GM21390 (cell line): ENCODE results near the gene COL9A3.

Source experiments
- ATAC-seq: cut with Tn5 transposase; IDR thresholded peaks from one replicate; pipeline ENCODE4 v1.9.1; 2021; ENCODE audit not compliant: unreplicated experiment

Gene COL9A3

DNA sequence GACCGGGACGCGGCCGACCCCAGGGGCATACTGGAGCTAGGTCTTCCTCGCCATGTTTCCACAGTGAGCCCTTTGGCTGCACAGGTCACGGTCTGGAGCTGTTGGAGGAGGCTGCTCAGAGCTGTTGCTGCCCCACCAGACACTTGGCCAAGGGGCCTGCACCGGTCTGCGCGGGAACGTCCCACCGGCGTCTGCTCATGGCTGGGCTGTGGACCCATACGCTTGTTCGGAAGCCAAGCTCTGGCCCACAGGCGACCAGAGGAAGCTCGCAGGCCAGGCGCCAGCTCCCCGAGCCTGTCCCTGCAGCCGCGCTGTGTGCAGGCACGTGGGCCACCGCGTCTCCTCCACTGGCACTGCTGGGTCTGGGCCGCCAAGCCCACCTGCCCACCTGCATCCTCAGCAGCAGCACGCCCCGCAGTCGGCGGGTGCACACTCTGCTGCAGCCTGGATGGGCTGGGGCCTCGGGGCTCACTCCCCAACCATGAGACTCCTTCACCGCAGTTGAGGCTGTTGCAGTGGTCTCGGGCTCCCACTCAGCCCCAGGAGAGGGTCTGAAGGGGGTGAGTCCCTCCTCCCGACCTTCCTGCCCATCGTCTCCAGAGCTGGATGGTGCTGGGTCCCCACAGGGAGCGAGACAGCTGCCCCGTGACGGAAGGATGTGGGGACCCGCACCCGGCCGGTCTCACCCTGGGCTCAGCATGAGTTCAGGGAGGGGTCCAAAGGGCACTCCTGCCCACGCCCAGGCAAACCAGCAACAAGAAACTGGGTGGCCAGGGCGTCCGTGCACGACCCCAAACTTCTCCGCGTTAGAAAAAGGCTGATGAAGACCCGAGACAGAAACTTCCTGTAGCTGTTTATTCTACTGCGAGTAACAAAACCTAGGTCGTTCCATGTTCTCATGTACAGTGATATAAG is 60.3 kb downstream of the COL9A3 start:
- no peak for ATAC-seq

DNA sequence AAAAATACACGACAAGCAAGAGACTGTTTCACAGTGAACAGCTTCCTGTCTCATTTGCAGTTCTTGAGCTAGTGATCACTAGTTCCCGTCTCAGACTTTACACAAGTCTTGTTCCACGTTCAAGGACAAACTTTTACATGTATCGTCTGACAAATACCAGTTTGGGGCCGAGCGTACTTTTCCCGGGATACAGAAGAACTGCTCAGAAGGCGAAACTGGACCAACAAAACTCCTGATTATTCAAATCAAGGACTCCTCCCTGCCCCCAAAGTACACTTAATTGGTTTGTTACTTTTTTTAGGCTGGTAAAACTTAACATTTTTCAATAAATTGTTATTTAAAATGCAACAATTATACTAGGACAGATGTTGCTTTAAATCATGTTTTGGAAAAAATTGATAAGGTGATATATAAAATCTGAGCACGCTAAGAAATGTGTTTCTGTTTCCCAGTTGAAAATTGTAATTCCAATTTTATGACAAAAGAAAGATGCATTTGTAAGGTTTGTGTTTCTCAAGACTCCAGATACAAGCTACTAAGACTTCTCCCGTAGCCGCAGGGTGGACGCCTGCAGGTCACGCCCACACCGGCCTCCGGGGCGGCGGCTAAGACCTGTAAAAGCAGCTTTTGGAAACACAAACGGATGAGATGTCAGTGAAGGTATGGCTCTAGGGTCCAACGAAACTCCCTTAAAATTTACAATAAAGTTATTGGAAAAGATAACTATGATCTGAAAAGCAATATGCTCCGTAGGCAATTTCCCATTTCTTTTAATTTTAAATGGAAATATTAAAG is 61.6 kb downstream of the COL9A3 start:
- no peak for ATAC-seq

DNA sequence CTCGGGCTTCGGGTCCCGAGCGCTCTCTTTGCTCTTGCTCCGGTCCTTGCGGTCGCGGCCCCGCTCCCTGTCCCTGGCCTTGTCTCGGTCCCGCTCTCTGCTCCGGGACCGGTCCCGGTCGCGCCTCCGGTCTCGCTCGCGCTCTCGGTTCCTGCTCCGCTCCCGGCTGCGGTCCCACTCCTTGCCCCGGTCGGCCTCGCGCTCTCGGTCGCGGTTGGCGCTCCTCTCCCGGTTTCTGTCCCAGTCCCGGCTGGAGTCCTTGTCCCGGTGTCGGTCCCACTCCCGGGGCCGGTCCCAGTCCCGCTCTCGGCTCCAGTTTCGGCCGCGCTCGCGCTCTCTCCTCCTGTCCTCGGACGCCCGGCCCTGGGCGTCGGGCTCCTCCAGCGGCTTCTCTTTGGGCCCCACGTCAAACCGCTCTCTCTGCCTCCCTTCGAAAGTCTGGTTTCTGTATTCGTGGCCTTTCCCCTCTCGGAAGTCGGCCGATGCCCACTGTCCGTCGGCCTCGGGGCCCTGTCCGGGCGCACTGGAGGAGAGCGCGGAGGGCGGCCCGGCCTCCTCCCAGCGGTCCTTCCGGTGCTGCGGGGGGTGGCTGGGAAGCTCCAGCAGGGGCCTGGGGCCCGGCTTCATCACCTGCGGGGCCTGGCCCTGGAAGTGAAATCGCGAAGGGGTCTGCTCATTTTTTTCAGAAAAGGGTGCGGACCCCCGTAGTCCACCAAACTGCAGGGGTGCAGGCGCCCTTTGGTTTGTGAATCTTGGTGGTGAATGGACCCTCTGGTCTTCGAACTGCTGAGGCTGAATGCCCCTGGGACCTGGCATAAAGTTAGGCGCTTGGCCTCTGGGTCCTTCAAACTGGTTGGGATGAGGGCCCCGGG is 62.7 kb downstream of the COL9A3 start:
- no peak for ATAC-seq

DNA sequence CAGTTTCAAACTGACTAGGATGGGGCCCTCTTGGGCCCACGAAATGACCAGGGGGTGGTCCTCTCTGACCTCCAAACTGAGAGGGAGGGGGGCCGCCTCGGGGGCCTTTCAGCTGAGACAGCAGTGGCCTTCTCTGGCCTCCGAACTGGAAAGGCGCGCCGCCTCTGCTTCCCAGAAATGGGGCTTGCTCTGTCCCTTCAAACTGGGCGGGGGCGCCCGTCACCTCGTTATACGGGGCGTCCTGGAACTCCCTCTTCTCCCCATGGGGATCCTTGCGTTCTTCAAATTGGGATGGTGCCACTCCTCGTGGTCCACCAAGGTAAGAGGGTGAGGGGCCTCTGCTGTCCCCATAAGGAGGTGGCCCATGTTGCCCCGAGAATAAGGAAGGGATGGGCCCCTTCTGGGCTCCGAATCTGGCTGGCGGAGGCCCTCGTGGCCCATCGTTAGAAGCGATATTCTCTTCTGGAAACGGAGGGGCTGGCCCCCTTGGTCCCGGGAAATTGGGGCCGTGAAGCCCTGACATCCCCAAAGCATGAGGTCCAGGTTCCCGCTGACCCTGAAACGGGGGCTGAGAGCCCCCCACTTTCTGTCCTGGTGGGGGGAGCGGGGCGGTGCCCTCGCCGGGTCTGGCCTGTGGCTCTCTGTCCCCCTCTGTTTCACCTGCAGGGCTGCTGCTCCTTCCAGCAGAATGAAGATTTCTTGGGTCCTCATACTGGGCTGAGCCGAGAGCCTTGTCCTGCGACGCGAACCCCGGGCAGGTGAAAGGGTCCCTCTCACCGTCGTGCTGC is 63.5 kb downstream of the COL9A3 start:
- no peak for ATAC-seq

DNA sequence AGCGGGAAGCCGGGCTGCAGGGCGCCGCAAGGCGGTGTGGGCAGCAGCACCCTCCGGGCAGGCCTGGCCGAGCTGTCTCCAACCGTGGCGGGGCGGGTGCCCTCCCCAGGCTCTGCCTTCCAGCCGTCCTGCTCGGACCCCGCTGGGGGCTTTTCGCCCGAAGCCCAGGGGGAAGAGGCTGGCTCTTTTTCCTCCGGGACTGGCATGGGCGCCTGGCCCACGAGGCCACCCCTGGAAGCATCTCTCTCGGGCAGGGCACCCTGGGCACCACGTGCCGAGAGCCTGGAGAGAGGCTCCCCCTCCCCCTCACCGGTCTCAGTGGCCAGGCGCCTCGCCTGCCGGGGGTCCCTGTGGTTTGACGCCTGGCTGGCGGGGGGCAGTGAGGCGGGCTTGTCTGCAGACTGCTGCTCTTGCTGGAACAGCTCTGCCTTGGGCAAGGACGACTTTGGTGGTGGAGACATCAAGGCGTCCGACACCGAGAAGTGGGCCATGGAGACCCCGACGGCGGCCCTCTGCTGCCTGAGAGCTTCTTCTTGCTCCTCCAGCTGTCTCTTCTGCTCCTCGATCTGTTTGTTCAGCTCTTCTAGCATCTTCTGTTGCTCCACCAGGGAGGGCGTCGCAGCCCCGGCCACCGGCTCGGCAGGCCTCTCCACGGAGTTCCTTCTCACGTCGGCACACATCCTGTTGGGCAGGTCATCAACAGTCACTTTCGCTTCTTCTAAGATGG is 64.2 kb downstream of the COL9A3 start:
- ATAC-seq = no peak

DNA sequence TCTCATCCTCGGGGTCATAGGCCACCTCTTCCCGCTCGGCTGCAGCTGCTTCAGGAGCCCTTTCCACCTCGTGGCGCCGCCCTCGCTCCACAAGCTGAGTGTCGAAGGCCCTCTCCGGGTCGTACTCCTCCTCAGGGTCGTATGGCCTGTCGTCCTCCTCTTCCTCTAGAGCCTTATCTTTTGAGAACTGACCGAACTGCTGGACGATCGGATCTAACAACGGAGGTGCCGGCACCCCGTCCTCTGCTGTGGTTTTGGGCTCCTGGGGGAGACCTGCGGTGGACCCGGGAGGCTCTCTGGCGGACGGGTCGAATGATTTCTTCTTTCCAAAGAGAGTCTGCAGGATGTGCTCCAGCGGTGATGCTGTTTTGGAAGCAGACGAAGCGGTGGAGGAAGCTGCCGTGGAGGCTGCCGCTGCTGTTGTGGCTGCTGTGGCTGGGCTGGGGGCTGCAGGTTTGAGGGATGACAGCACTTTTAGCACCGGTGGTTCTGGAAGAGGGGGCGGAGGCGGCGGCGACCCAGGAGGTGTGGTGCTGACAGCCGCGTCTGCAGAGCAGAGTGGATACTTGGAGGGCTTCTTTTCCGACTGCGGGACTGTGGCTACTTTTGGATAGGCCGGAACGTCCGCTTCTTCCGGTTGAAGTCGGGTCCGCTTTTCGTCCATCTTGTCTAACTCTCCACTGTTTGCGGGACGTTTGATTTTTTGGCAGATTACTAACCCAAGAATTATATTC is 65.0 kb downstream of the COL9A3 start:
- no peak for ATAC-seq

DNA sequence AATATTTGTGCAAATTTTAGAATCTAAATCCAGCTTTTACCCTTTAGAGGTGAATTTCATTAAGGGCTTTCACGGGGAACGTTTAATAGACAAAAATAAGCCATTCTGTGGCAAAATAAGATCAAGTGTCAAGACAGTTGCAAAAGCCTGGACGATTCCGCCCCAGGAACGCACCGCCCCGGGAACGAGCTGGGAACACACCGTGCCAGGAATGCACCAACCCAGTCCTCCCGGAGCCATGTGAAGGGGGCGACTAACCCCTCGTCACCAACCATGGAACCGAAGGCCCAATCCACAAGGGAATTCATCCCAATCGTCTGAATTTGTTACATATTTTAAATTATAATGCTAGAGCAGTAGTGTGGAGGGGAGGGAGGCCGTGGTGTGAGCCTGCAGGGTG is 65.6 kb downstream of the COL9A3 start:
- no peak for ATAC-seq

DNA sequence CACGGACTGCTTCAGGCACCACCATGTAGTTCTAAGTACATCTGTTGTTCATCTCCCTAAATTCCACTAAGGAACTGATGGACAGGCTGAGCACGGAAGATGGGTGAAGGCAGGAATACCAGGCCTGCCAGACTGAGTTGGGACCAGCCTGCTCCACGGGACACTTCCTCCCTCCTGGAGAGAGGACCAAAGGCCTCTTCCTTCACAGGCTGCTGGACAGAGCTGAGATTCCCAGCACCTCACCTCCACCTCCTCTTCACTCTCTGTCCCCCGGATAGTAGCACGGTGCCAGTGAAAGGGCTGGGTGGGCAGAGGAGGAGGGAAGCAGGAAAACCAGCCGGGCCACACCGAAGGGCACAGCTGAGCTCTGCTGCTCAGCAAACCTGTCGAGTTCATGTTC is 67.7 kb downstream of the COL9A3 start:
- no peak for ATAC-seq

DNA sequence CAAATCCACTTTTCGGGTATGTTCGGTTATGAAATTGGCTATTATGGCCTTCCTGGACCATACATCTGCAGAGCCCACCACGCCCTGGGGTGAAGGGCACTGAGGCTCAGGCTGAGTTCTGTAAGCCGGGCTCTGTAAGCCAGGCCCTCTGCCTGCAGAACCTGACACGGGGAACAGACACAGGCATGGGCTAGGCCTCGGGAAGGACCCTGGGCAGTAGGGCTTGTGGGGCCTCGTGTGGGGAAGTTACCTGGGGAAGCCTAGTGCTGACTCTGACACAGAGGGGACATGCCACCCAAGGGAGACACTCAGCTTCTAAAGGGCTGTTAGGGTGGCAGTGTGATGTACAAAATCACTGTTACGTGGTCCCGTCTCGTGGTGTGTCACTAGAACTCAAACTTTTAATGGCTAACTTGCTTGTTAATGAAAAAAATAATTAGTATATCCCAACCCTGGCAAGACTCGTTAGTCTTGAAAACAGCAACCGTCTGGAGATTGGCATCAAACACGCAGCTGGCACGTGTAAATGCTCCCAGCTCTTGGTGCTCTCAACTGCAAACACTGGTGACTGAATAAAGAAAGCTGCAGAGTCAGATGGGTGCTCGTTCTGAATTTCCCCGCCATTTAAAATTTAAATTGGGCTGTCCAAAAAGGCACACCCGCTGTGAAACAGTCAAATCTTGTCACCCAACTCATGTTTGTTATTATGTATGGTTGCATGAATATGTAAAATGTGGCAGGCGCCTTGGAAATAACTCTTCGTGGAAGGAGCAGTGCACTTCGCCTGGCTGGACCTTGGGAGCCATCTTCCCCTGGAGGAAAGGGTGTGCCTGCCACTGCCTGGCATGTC is 68.4 kb downstream of the COL9A3 start:
- ATAC-seq = no peak

DNA sequence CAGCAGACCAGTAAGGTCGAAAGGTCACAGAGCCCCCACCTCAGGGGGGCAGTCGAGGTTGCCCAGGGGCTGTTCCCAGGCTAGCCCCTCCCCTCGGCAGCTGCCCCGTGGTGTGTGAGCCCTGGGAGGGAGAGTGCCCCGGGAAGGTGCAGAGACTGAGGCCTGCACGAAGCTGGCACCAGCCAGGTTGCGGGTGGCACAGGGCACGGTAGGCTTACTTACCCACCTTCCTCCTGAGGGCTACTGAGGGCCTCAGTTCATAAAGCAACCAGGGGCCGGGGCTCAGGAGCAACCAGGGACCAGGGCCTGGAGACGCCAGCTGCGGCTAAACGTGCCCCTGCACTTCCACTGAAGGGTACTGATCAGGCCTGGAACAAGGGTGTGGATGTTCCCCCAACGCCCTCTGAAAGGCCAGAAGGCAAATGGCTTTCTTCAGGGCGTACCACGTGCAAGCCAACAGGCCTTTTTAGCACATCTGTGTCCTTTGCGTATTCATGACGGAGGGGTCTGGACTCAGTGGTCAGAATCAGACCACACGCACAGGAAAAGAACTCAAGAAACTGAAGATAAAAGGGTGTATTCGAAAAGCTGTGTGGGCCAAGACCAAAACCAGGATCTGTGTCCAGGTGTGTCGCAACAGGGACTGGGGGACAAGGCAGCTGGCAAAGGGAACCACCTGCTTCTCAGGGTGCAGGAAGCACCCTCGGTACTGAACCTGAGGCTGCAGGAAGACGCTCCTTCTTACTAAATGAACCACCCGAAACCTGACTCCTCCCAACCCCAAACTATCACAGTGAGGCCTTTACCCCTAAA is 69.3 kb downstream of the COL9A3 start:
- no peak for ATAC-seq

DNA sequence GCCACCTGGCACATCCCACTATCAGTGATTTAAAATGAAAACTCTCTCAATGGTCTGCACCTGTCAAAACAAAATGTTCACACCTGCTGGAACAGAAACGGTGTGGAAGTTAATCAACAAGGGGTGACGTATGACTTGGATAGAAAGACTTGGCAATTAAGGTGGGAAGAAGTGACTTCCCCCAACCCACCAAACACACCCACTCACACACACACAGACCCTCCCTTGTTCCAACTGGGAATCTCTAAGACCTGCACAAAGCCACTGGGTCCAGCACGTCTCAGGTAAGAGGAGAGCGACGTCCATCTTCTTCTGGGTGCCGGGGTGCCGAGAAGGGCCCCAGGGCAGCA is 69.8 kb downstream of the COL9A3 start:
- ATAC-seq = no peak

DNA sequence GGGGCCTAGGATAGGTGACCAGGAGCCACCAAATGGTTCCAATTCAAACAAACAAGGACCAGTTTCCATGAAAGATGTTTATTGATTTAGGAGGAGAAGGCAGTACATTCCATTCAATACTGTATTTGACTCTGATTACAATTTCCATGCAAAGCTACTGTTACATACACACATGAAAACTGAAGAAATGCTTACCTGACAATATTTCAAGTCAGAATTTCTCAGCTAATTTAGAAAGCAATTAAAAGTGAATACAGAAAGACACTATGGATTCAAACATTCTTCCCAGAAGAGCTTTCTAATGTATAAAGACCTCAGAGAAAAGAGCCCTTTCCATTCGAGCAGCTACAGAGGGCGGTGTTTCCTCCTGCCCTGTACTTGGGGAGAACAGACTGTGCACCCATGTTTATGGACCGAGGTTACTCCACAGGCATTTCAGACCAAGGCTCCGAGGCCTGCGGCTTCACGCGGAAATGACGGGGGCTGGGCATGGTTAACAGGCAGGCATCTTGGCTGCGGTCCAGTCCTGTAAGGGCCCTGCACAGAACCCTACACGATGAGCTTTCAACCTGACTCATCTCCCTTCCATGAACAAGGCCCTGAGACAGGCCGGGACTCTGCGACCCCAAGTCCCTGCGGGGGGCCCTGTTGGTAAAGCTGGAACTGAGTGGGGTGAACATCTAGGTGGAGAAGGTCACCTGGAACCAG is 70.5 kb downstream of the COL9A3 start:
- ATAC-seq = no peak

DNA sequence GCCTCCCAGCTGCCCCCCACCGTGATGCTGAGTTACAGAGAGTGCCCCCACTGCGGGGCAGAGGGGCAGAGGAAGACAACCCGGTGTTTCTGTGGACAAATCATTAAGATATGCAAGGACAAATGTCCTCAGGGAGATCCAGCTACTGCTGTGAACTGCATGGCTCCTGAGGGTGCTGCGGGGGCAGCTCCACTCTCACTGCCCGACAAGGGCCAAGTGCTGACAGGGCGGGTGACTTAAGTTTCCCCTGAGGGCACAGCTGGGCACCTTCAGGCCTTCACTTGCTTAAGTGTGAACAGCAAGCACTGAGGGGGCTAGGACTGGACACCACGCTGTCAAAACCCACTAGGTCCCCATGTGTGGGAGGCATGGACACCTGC is 71.0 kb downstream of the COL9A3 start:
- no peak for ATAC-seq

DNA sequence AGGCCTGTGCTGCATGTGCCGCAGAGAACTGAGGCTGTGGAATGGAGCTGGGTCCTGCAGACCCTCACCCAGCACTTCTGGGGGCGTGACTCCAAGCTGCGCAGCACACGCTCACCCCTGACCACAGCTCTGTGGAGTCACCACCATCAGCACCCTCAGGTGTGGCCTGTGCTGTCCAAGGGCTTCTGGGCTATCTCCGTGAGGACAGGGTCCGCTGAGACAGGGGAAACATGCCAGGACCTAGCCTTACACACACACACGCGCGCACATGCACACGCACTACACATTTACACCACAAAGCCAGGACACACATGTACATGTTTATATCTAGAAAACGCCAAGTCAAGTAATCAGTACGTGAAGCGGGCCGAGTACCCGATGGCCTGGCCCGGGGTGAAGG is 71.6 kb downstream of the COL9A3 start:
- no peak for ATAC-seq

DNA sequence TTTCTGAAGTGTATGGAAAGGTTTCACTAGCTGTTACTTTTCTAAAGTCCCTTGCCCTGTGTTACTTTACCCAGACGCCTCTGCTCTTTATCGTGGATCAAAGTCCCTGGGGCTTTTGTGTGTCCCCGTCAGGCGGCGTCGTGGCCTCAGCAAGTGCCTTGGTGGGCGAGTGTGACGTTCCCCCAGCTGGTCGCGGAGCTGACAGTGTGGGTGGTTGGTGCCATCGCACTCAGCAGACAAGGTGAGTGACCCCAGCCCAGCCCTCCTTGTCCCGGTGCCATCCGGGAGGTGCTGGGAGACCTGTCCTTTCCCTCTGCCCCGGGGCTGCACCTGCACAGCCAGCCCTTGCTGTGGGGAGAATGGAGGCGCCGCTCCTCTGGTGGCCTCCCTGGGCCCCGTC is 72.1 kb downstream of the COL9A3 start:
- ATAC-seq = no peak

DNA sequence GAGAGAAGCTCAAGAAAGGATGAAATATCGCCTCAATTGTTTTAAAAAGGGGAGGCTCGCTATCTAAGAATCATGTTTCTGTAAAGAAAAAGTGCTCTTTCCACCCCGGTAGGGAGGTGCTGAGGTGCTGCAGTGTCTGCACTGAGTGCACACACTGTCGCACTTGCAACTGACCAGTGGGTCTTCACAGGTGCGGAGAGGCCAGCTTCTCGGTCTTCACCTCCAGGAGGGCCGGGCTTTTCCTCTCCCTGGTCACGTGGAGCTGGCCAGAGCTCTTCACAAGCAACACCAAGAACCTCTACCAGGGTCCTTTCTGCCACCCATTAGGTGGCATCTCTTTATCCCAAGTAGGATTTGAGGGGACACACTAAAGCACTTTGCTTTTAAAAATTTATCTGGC is 72.6 kb downstream of the COL9A3 start:
- no peak for ATAC-seq

DNA sequence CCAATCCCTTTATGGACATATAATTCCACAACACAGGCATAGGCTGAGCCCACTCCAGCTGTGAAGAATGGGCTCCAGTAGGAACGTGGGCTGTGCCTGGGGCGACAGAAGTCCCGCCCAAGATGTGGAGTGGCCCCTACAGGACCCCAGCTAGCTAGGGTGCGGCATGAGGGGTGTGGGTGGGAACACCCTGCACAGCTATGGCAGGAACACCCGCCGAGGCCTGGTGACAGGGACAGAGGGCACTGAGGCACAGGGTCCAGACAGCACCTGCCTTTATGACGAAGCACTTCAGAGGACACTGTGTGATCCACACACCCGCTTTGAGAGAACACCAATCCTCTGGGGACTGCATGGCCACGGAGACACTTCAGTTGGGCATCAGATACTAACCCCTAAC is 73.0 kb downstream of the COL9A3 start:
- no peak for ATAC-seq
